Measurements from ENCODE around the gene ATP8A2.
"Not testable (repeated sequence)": the region's sequence is repeated elsewhere in the genome, so short reads cannot be mapped to it uniquely, and the experiment has no call there.

Gene ATP8A2

DNA sequence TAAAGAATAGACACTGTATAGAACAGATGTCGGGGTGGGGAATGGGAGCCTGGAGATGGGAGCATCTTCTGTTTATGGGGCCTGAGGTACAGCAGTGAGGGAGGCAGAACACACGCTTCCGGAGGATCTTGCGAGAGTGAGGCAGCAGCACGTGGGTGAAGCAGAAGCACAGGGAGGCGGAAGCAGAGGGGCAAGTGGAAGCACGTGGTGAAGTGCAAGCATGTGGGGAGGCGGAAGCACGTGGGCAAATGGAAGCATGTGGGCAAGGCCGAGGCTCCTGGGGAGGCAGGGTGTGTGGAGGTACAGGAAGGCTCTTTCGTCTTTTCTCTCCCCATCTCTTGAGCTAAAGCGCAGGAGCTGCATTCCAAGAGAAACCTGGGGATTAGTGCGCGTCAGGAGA is 198.4 kb downstream of the ATP8A2 start:
- no peak for DNase-seq

GRCh38 chr13:25571237-25571636 is 199.5 kb downstream of the ATP8A2 start:
- no peak for DNase-seq

GRCh38 chr13:25572171-25572570 is 200.4 kb downstream of the ATP8A2 start:
- DNase-seq, result not testable (repeated sequence)

GRCh38 chr13:25574437-25575411 is 202.9 kb downstream of the ATP8A2 start:
- peak; percentile 77 for DNase-seq

DNA sequence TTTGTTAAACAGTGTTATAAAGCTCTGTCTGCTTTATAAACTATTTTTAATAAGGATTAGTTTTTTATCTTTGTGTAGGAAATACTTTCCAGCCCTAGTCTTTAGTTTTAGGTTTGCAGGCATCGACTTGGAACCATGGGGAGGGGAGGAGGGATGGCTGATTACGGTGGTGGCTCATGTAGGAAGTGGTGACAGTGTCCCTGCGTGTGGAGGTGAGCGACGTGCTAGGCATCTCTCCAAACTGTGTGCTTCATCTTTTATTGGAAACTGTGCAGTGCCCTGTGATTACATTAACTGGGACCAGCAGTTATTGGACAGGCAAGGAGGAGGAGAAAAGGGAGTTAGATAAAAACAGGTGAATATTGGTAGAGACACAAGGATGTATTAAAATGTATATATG is 203.8 kb downstream of the ATP8A2 start:
- no peak for DNase-seq

DNA sequence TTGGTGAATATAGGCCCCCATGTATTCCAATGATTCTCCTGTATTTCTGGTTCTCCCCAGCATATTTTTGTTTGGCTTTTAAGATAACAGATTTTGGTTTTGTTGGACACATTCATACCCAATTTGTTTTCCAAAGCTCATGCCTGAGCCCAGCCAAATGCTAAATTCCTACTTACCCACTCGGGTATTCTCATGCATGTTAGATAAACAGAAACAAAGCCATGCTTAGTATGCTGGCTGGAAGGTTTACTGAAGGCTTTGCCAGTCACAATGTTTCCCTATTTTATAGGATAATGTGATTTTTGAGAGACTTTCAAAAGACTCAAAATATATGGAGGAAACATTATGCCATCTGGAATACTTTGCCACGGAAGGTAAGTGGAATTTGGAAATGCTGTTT is 206.8 kb downstream of the ATP8A2 start:
- no peak for DNase-seq

DNA sequence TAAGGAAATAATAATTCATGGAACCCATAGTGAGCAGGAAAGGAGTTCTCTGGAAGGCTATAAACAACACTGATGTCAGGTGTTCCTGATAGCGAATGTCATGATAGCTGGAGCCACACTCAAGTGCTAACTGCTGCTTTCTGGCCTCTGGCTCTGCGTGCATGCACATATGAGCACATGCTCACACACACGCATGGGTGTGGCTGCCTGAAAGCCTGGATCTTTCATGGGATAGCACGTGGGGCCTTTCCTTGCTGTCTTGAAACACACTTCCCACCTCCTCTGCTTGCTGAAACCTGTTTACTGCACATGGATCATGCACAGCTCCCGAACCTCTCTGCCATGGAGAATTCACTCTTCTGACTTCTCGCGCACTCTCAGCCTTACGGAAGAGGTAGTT is 207.4 kb downstream of the ATP8A2 start:
- DNase-seq, result no peak

- no peak for DNase-seq
Observed at GRCh38 chr13:25581351-25581750, 209.6 kb downstream of the ATP8A2 start.

DNA sequence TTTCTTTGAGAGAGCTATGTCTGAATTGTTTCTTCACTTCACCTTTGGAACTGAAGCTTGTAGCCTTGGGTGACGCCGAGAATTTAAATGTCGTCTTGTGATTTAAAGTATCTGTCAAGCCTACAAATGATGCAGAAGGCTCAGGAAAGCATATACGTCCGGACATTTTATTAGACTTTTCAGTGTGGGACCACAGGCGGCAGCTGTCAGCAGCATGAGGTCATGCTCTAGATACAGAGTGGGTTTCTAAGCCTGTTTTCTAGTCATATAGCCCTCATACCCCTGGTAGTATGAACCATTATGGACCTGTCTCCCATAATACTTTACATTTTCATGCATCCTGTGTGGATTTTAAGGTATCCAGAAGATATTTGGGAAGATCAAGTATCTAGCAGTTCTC is 212.3 kb downstream of the ATP8A2 start:
- DNase-seq, result no peak

DNA sequence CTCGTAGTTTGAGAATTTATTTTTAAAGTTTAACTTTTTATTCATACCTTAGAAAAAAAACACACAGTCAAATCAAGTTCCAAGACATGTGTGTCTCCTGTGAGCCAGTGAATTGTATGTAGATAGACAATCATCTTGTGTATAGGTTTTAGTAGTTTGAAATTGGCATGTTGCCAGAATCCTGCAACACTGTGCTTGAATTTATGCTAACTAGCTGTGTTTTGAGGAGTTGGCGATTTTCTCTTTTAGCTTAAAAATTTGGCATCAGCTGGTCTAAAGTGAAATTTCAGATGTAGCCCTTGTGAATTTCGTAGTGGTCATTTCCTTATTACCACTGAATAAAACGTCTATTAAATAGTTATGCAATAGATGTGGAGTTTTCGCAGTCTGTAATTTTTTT is 213.2 kb downstream of the ATP8A2 start:
- no peak for DNase-seq

DNA sequence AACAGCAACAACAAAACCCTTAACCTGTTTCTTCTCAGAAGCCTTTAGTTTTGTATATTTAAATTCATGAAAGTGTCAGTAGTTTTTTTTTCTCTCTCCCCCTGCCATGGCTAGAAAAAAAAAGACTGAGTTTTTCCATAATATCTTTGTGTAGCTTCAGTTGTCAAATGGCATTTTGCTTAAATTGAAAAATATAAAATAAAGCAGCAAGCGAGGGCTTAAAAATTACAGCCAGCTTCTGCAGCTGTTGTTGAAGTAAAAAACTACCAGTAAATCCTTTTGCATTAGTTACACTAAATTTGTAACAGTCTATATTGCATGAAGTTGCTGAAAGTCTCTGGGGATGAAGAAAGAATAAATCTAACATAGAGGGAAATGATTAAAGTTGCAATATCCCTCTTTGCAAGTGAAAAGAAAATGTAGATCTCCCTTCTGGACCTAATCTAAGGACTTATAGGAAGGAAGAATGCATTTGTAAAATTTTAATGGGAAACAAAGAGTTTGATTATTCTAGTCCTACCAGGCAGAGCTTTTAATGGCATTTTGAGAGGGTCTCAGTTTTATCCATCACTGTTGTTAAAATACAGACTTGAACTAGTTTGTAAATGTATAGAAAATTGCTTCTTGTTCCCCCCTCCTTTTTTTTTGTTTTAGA is 215.7 kb downstream of the ATP8A2 start:
- DNase-seq, result no peak

DNA sequence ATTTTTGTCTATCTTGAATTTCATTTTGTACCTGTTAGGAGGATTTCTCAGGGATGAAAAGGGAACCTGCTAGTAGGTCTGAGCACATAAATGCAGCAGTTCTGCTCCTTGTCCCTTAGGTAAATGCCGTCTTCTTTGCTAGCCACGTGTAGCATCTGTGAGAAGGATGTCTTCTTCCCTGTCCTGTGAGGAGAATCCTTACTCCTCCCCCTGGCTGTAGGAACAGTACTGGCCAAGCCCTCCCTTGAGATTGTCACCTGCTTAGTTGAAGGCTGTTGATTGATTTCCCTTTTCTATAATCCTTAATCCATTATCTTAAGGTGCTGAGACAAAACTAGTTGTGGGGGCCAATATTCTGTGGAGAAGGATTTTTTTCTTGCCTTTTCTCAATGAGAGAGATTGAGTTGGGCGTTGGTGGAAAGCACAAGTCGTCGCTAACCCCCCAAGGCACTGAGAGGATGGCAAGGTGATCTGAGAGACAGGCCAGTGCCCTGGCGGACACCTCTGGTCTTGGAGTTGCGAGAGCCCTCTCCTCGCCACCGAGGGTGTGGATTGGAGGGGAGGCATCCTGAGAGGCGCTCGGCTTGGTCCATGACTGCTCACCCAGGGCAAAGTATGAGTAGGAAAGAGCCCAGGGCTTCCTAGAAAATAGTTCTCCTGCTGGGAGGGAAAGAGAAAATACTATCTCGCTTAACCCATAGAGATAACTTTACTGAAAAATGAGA is 216.7 kb downstream of the ATP8A2 start:
- DNase-seq, result no peak

GRCh38 chr13:25598421-25598820 is 226.6 kb downstream of the ATP8A2 start:
- no peak for DNase-seq

- DNase-seq, result no peak
Observed at GRCh38 chr13:25602176-25602575, 230.4 kb downstream of the ATP8A2 start.

GRCh38 chr13:25604106-25604505 is 232.3 kb downstream of the ATP8A2 start:
- DNase-seq, result no peak

- DNase-seq, result no peak
Observed at GRCh38 chr13:25607096-25607495, 235.3 kb downstream of the ATP8A2 start.

GRCh38 chr13:25608181-25608580 is 236.4 kb downstream of the ATP8A2 start:
- no peak for DNase-seq

GRCh38 chr13:25616674-25617073 is 244.9 kb downstream of the ATP8A2 start:
- DNase-seq, result no peak

- no peak for DNase-seq
Observed at GRCh38 chr13:25619897-25620296, 248.1 kb downstream of the ATP8A2 start.

- DNase-seq, result no peak
Observed at GRCh38 chr13:25625414-25625813, 253.6 kb downstream of the ATP8A2 start.

- no peak for DNase-seq
Observed at GRCh38 chr13:25630329-25630900, 258.6 kb downstream of the ATP8A2 start.

DNA sequence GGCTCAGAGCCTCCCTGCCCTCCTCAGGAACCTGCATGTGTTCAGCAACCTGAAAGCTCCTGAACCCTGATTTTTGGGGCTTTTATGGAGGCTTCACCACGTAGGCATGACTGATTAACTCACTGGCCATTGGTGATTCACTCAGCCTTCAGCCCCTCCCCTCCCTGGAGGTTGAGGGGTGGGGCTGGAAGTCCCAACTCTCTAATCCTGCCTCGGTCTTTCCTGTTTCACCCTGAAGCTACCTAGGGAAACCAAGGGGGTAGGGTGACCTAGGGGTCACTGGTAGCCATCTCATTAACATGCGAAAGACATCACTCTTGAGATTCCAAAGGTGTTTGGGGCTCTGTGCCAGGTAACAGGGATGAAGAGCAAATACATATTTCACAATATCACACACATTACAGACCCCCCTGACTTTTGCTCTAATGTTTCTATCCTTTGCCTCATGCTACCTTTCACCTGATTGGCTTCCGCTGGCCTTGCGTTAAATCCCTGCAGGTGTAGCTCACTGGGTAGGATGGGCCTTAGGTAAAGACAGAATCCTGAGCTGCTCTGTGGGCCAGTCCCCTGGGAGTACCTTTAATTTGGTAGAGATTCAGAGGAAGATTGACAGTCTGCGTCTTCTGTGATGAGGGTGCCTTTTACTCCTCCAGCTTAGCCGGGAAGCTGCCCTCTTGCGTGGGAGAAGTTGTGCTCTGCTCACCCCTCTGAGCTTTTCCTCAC is 260.6 kb downstream of the ATP8A2 start:
- no peak for DNase-seq
